ENCODE measurements around the gene PAK5.

- TF ChIP-seq CTCF (optimal IDR thresholded peaks at IDR 0.05 in 1 of 3, IDR thresholded peaks at IDR 0.05 in 1 of 3, conservative IDR thresholded peaks at IDR 0.05 in 1 of 3; ENCODE audit: extremely low read depth in 1 of 3, insufficient read depth in 2 of 3, low read length in 3 of 3) (no peak), EZH2 (IDR thresholded peaks at IDR 0.05; ENCODE audit: low read length) (no peak)
Measured at GRCh38 chr20:9496155-9496554, 342.7 kb downstream of the PAK5 start.
